Ovary (tissue), 3 donors: ENCODE measurements around the gene CLECL1.

Experiments
- CTCF ChIP-seq, 3 donors: fragments of 450-650 bp in 2 of 3; fragments of 200-600 bp in 1 of 3; IDR thresholded peaks; one replicate each; pipeline versions ENCODE4 v1.5.1 to v1.8.0; 2016 to 2022; ENCODE audit warnings: antibody characterized with exemption in 3 of 3, mild to moderate bottlenecking in 1 of 3
- EP300 ChIP-seq: sonication (generic); formaldehyde crosslinking; IDR thresholded peaks from one replicate; pipeline ENCODE4 v1.6.1; 2017; ENCODE audit warnings: antibody characterized with exemption
- POLR2A ChIP-seq: fragments of 450-650 bp; IDR thresholded peaks from one replicate; pipeline ENCODE4 v1.6.1; 2017; ENCODE audit warnings: antibody characterized with exemption, mild to moderate bottlenecking, moderate library complexity
- donor health status: DM: no; HTN: no; CAD: no.

GRCh38 chr12:9730591-9730990 lies 2.3 kb downstream of the CLECL1 start:
- TF ChIP-seq EP300 (no peak), CTCF (IDR thresholded peaks at IDR 0.05) (no peak), POLR2A (no peak)
